Mucosa of descending colon (tissue), 3 donors: Measurements from ENCODE around the gene SLC16A7. TPM values are rescaled to one million over a fixed set of nuclear protein-coding genes. Genes with fewer than 3 reads are reported as not detected.
"Not testable (repeated sequence)": the region's sequence is repeated elsewhere in the genome, so short reads cannot be mapped to it uniquely, and the experiment has no call there.

Experiments
- ATAC-seq: fragments of 200-7000 bp; cut with Tn5 transposase; one replicate; pipeline ENCODE4 v1.9.1; 2020; ENCODE audit warnings: mild to moderate bottlenecking, moderate library complexity
- DNase-seq, 3 donors: peaks; one replicate each; pipeline ENCODE4 v3.0.0-alpha.2; 2020
- H3K36me3 ChIP-seq: fragments of 200-600 bp; one replicate; pipeline ENCODE4 v1.8.0; 2021; ENCODE audit warnings: low read depth, mild to moderate bottlenecking
- H3K4me1 ChIP-seq: fragments of 200-600 bp; one replicate; pipeline ENCODE4 v1.8.0; 2021; ENCODE audit warnings: low read depth, mild to moderate bottlenecking
- H3K4me3 ChIP-seq: fragments of 200-600 bp; one replicate; pipeline ENCODE4 v1.8.0; 2021; ENCODE audit warnings: mild to moderate bottlenecking
- H3K9me3 ChIP-seq: fragments of 200-600 bp; one replicate; pipeline ENCODE4 v1.8.0; 2021; ENCODE audit warnings: mild to moderate bottlenecking
- CTCF ChIP-seq: fragments of 200-600 bp; IDR thresholded peaks from one replicate; pipeline ENCODE4 v1.8.0; 2022; ENCODE audit warnings: antibody characterized with exemption, mild to moderate bottlenecking
- intact Hi-C, 2 donors: fragments of 100-400 bp; cut with DNase I in 1 of 2; cut with micrococcal nuclease in 1 of 2; formaldehyde crosslinking; loops; one replicate each; pipeline versions ENCODE4 v1.11.0 to v1.11.1; 2022; cut with DNase I, micrococcal nuclease
- total RNA-seq, 3 donors: library from RNA; stranded (reverse); fragmentation: NEBNext Ultra II Directional in 2 of 3; extraction: Animal tissue kit (Norgen Biotek cat#: 25700) in 2 of 3; gene quantifications; one replicate each; pipeline versions ENCODE4 v1.2.1 to v1.2.4, GENCODE V29; 2021 to 2023
- donor health status: DM: no; HTN: no; CAD: no; lungs with moderate emphysema.
- donor health status: DM: no; HTN: no; CAD: no.
- donor health status: DM: no; HTN: yes; CAD: no.

The SLC16A7 gene
- total RNA-seq, 3 donors from 2014 or later: 8.6 to 10.8 (median 9.0) TPM

- no peaks in the 10 kb centered on the region for H3K4me1 ChIP-seq
- no peaks in the 10 kb centered on the region for H3K36me3 ChIP-seq
- no peak overlapping the region for H3K4me3 ChIP-seq
- intact Hi-C loops: no loop called here
- DNase-seq: no peak
- ATAC-seq: no peak
- TF ChIP-seq CTCF: no peak
- H3K9me3 ChIP-seq: no peaks in the 10 kb centered on the region
Observed at GRCh38 chr12:59737725-59738463, 142.1 kb downstream of the SLC16A7 start.

GRCh38 chr12:59742841-59743240, 147.0 kb downstream of the SLC16A7 start:
- no peak for TF ChIP-seq CTCF
- Histone ChIP-seq H3K4me1 (no peaks in the 10 kb centered on the region), H3K9me3 (no peaks in the 10 kb centered on the region), H3K36me3 (no peaks in the 10 kb centered on the region), H3K4me3 (no peak overlapping the region)
- intact Hi-C loops: no loop called here
- no peak for DNase-seq
- ATAC-seq: no peak

- Histone ChIP-seq H3K9me3 (no peaks in the 10 kb centered on the region), H3K4me3 (no peak overlapping the region), H3K36me3 (no peaks in the 10 kb centered on the region), H3K4me1 (no peaks in the 10 kb centered on the region)
- intact Hi-C loops: no loop called here
- no peak for TF ChIP-seq CTCF
- DNase-seq (no peak), ATAC-seq (no peak)
Observed at GRCh38 chr12:59744564-59744963, 148.7 kb downstream of the SLC16A7 start.

- intact Hi-C loops, H3K9me3 ChIP-seq, H3K36me3 ChIP-seq, H3K4me3 ChIP-seq, DNase-seq, ATAC-seq, H3K4me1 ChIP-seq: not testable (repeated sequence)
Observed at GRCh38 chr12:59751091-59751490, 155.3 kb downstream of the SLC16A7 start.

- no peak for ATAC-seq
- H3K4me1 ChIP-seq: no peaks in the 10 kb centered on the region
- no peak for DNase-seq
- H3K4me3 ChIP-seq: no peak overlapping the region
- no peaks in the 10 kb centered on the region for H3K9me3 ChIP-seq
- no peaks in the 10 kb centered on the region for H3K36me3 ChIP-seq
- intact Hi-C loops: no loop called here
- TF ChIP-seq CTCF: no peak
Observed at GRCh38 chr12:59761542-59761941, 165.7 kb downstream of the SLC16A7 start.

GRCh38 chr12:59763835-59764234, 168.0 kb downstream of the SLC16A7 start:
- no peaks in the 10 kb centered on the region for H3K36me3 ChIP-seq
- H3K9me3 ChIP-seq: no peaks in the 10 kb centered on the region
- TF ChIP-seq CTCF: no peak
- ATAC-seq (no peak), DNase-seq (no peak)
- no peak overlapping the region for H3K4me3 ChIP-seq
- intact Hi-C loops: no loop called here
- no peaks in the 10 kb centered on the region for H3K4me1 ChIP-seq
